DND-41 (cell line): Measurements from ENCODE around the gene DIRAS3.

Experiments
- CTCF ChIP-seq: IDR thresholded peaks from 2 replicates; pipeline ENCODE4 v1.5.1; 2012; ENCODE audit warnings: borderline replicate concordance, low read length, moderate library complexity, mild to moderate bottlenecking; ENCODE audit not compliant: poor library complexity, severe bottlenecking; ENCODE audit errors: extremely low read depth
- EZH2 ChIP-seq: IDR thresholded peaks from 3 replicates; pipeline ENCODE4 v1.6.1; 2012; ENCODE audit warnings: borderline replicate concordance, low read depth, mild to moderate bottlenecking, moderate library complexity, low read length, inconsistent platforms; ENCODE audit not compliant: severe bottlenecking

GRCh38 chr1:68081775-68082283, 31.4 kb upstream of the DIRAS3 start:
- TF ChIP-seq CTCF (no peak), EZH2 (no peak)
